ENCODE results near the gene SOD2. TPM values are rescaled to one million over a fixed set of nuclear protein-coding genes. Genes with fewer than 3 reads are reported as not detected.

The SOD2 gene
- total and polyA plus RNA-seq, 4 donors, result 143 to 952 (median 507) TPM

- H3K27ac ChIP-seq (ENCODE audit: low read depth in 1 of 2, low read length in 2 of 2), result peak overlapping the region; percentile 56 to 69
- H3K9ac ChIP-seq (ENCODE audit: low read depth in 1 of 2, low read length in 2 of 2), result no peak overlapping the region
- peak in 1 of 2 donors; percentile 7 for TF ChIP-seq RAD21 (IDR thresholded peaks at IDR 0.05)
- no peak for TF ChIP-seq HNF4G (IDR thresholded peaks at IDR 0.05)
- TF ChIP-seq HNF4A (conservative IDR thresholded peaks at IDR 0.05), result peak in 1 of 2 donors; percentile 50
- TF ChIP-seq RXRA (IDR thresholded peaks at IDR 0.05), result peak in 1 of 2 donors; percentile 41
- TF ChIP-seq YY1 (IDR thresholded peaks at IDR 0.05), result peak; percentile 95
- TF ChIP-seq FOXA2 (IDR thresholded peaks at IDR 0.05), result no peak
- TF ChIP-seq NR2F2 (IDR thresholded peaks at IDR 0.05), result no peak
- TF ChIP-seq REST (IDR thresholded peaks at IDR 0.05), result peak; percentile 12
- TF ChIP-seq CTCF (IDR thresholded peaks at IDR 0.05; ENCODE audit: low read depth, low read length, missing input control), result no peak
- peak in 1 of 2 donors; percentile 73 for TF ChIP-seq JUND (IDR thresholded peaks at IDR 0.05)
- DNase-seq (ENCODE audit: low spot score), result no peak
- no peak overlapping the region for H3K4me3 ChIP-seq (ENCODE audit: low read depth in 1 of 3, low read length in 3 of 3)
- WGBS, result 48% methylated on average over 5 of the region's 5 CpGs
- no peaks in the 10 kb centered on the region for H3K27me3 ChIP-seq (ENCODE audit: control insufficient read depth in 4 of 4, insufficient read depth in 4 of 4, low read length in 3 of 4)
- no peaks in the 10 kb centered on the region for H3K36me3 ChIP-seq (ENCODE audit: control insufficient read depth in 4 of 4, insufficient read depth in 3 of 4, low read depth in 1 of 4, low read length in 3 of 4)
- H3K4me1 ChIP-seq (ENCODE audit: control insufficient read depth in 4 of 4, insufficient read depth in 4 of 4, low read length in 3 of 4), result peaks cover 0 to 6% (median 1%) of the 10 kb centered on the region in 4 donors
- H3K9me3 ChIP-seq (ENCODE audit: control insufficient read depth in 4 of 4, low read length in 3 of 4), result no peaks in the 10 kb centered on the region
Measured at GRCh38 chr6:159716247-159717096, 23.4 kb upstream of the SOD2 start.

- Histone ChIP-seq H3K4me3 (ENCODE audit: low read depth in 1 of 3, low read length in 3 of 3) (no peak overlapping the region), H3K27ac (ENCODE audit: low read depth in 1 of 2, low read length in 2 of 2) (peak overlapping the region; percentile 56 to 69), H3K4me1 (ENCODE audit: control insufficient read depth in 4 of 4, insufficient read depth in 4 of 4, low read length in 3 of 4) (peaks cover 0 to 6% (median 1%) of the 10 kb centered on the region in 4 donors), H3K36me3 (ENCODE audit: control insufficient read depth in 4 of 4, insufficient read depth in 3 of 4, low read depth in 1 of 4, low read length in 3 of 4) (no peaks in the 10 kb centered on the region), H3K9ac (ENCODE audit: low read depth in 1 of 2, low read length in 2 of 2) (no peak overlapping the region), H3K27me3 (ENCODE audit: control insufficient read depth in 4 of 4, insufficient read depth in 4 of 4, low read length in 3 of 4) (no peaks in the 10 kb centered on the region), H3K9me3 (ENCODE audit: control insufficient read depth in 4 of 4, low read length in 3 of 4) (no peaks in the 10 kb centered on the region)
- WGBS, result 98% methylated on average over 3 of the region's 3 CpGs
- DNase-seq (ENCODE audit: low spot score), result no peak
- TF ChIP-seq ZBTB33 (IDR thresholded peaks at IDR 0.05), result no peak
- no peak for TF ChIP-seq RXRA (IDR thresholded peaks at IDR 0.05)
- TF ChIP-seq FOXA2 (IDR thresholded peaks at IDR 0.05), result no peak
- TF ChIP-seq RAD21 (IDR thresholded peaks at IDR 0.05), result no peak
- TF ChIP-seq YY1 (IDR thresholded peaks at IDR 0.05), result no peak
Measured at GRCh38 chr6:159715605-159716004, 22.6 kb upstream of the SOD2 start.
